ENCODE results near the gene UNC5B. TPM values are rescaled to one million over a fixed set of nuclear protein-coding genes. Genes with fewer than 3 reads are reported as not detected.
A peak's percentile ranks its signal among the peaks of the same experiment; 100 is the strongest.

UNC5B gene
- total RNA-seq, 1 experiment from 2014 or later: 19.3 TPM

GRCh38 chr10:71319042-71319799 is 106.9 kb downstream of the UNC5B start, which contains the start of gene SLC29A3:
SLC29A3 (plus strand) TSS chr10:71319259; CDS start chr10:71319310, 51 bp downstream.
- peak; percentile 75 for DNase-seq (ENCODE audit: low read depth)

- DNase-seq (ENCODE audit: low read depth): no peak
These were observed 107.5 kb downstream of the UNC5B start for GRCh38 chr10:71319800-71320392.

- no peak for DNase-seq (ENCODE audit: low read depth)
These were observed 108.2 kb downstream of the UNC5B start for GRCh38 chr10:71320592-71320991.

GRCh38 chr10:71321386-71321785 is 109.0 kb downstream of the UNC5B start:
- DNase-seq (ENCODE audit: low read depth): no peak

DNA sequence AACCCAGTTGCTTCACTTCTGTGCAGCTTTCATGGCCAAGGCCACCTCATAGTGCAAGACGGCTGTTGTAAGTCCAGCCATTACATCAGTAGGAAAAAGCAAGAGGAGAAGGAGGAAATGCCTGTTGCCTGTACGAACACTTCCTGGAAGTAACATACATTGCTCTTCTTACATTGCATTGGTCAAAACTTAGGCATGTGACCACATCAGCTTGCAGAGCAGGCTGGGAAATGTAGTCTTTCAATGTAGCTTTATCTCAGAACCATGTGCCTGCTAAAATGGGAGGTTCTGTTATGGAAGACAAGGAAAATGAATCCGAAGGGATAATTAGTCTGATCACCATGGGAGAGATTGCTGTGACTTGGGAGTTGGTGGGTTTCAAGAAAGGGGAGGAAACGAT is 111.0 kb downstream of the UNC5B start:
- peak; percentile 20 for DNase-seq (ENCODE audit: low read depth)

GRCh38 chr10:71324743-71325142 is 112.4 kb downstream of the UNC5B start:
- no peak for DNase-seq (ENCODE audit: low read depth)

DNA sequence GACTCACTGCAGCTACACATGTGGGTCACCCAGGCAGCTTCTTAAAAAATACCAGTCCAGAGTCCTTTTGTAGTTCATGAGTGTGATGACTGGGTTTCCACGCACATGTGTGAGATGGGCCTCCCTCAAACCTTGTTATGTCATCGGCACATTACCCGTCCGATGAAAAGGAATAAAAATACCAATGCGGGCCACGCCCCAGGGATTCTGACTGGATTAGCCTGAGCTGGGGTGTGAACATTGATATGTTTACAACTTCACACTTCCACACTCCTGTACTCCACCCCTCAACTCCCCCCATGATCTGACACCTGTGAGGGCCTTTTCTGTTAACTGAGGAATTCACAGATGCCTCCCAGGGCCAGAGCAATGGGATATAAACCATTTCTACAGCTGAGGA is 112.9 kb downstream of the UNC5B start:
- DNase-seq (ENCODE audit: low read depth): no peak

DNA sequence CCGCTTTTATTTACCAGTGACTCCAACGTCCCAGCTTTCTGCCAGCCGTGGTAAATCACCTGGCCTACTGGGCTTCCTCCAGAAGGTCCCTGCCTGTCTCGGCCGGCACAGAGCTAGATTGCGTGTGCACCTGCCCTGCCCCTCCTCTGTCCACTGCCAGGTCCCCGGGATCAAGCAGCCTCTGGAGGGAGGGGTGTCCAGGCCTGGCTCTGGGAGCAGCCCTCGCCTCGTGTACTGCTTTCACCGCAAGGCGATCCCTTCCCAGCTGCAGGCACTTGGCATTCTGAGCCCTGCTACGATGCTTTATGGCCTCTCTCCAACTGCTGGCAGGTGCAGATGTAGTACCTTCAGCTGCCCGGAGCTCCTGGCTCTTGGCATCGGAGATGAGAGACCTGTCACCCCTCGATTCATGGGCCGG is 114.1 kb downstream of the UNC5B start:
- DNase-seq (ENCODE audit: low read depth): no peak

- DNase-seq (ENCODE audit: low read depth): no peak
These were observed 118.5 kb downstream of the UNC5B start for GRCh38 chr10:71330789-71331404.

GRCh38 chr10:71331736-71332135 is 119.4 kb downstream of the UNC5B start:
- DNase-seq (ENCODE audit: low read depth): no peak

- DNase-seq (ENCODE audit: low read depth): no peak
These were observed 120.1 kb downstream of the UNC5B start for GRCh38 chr10:71332466-71332865.

- no peak for DNase-seq (ENCODE audit: low read depth)
These were observed 120.9 kb downstream of the UNC5B start for GRCh38 chr10:71333129-71333887.

- no peak for DNase-seq (ENCODE audit: low read depth)
These were observed 121.9 kb downstream of the UNC5B start for GRCh38 chr10:71334221-71334791.

DNA sequence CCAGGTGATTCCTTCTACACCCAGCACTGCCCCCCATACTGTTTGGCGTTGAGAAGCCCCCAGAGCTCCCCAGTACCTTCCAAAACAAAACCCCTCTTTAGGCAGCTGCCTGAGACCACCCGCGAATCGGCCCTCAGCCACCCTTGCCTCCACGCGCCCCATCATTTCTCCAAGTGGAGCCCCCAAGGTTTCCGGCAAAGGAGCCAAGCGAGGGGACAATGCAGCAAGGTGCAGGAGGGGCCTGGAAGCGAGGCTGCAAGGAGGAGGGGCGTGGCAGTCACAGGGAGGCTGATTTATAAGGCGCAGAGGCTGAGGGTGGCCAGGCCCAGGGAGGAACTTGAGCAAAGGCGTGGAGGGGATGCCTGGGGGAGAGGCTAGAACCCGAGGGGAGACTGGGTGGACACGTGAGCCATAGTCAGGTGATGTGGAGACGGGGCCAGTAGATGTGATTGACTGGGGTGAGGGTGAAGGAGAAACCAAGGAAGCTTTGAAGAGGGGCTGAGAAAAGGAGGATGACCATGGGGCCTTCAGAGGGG is 122.9 kb downstream of the UNC5B start:
- DNase-seq (ENCODE audit: low read depth): no peak

GRCh38 chr10:71336632-71337031 is 124.3 kb downstream of the UNC5B start:
- no peak for DNase-seq (ENCODE audit: low read depth)

DNA sequence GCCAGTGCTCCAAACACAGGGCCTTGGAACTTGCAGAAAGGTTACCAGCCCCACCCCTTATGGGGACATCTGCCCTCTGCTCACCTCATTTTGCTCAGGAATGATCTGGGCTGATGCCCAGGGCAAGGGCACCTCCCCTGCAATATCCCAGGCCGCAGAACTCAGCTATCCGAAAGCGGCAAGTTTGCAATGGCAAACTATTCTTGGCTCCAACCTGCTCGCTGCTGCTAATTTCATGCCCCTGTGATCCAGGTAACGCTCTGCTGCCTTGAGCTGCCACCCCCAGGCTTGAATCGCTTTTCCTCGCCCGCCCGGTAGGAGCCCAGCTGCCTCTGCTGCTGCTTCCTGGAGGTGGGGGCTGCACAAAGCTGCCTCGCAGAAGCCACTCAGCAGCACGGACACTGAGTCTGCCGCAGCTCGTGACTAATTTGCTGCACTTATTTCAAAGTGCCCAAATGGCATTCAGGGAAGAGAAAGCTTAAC is 124.9 kb downstream of the UNC5B start:
- no peak for DNase-seq (ENCODE audit: low read depth)

GRCh38 chr10:71338728-71339495 is 126.5 kb downstream of the UNC5B start:
- DNase-seq (ENCODE audit: low read depth): no peak

GRCh38 chr10:71339796-71340589 is 127.6 kb downstream of the UNC5B start:
- no peak for DNase-seq (ENCODE audit: low read depth)

DNA sequence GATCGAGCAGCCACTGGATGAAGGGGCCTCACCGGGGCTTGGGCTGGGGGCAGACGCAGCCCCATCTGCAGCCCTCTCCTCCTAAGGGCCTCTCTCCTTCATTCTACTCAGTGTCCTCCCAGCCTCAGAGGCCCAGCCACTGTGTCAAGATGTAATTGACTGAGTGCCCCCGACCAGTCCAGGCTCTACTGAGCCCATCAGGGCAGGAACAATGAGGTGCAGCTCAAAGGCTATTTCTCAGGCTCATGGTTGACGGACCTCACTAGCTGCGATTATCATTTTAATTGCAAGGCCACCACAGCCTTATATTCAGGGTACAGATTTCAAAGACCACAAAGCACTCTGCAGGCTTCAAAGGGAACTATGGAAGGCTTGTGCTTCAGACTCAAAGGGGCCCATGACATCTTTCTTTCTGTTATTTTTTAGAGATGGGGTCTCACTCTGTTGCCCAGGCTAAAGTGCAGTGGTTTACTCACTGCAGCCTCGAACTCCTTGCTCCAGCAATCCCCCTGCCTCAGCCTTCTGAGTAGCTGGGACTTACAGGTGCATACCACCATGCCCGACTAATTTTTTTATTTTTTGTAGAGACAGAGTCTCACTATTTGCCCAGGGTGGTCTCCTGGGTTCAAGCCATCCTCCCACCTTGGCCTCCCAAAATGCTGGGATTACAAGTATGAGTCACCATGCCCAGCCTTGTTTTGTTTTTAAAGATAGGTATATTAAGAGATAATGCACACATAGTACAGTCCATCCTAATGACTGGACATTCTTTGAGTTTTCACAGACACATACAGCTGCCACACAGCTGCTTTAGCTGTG is 130.4 kb downstream of the UNC5B start:
- no peak for DNase-seq (ENCODE audit: low read depth)
